Activated CD4-positive, alpha-beta T cell treated with anti-CD3 and anti-CD28 coated beads for 36 hours (primary cell): ENCODE measurements around the gene SLC34A1. TPM values are rescaled to one million over a fixed set of nuclear protein-coding genes. Genes with fewer than 3 reads are reported as not detected.

ENCODE experiments used
- ATAC-seq: fragments of 200-7000 bp; cut with Tn5 transposase; one replicate; pipeline ENCODE4 v1.10.0; 2021; ENCODE audit warnings: mild to moderate bottlenecking, moderate library complexity
- CTCF ChIA-PET: fragments of 350-600 bp; sonication (Branson Sonifier 250); formaldehyde crosslinking; loops from one replicate; lab custom pipeline; 2021; ENCODE audit warnings: antibody characterized with exemption; lab: Charles Lee
- POLR2A ChIA-PET: fragments of 350-600 bp; sonication (Branson Sonifier 250); formaldehyde crosslinking; loops from one replicate; lab custom pipeline; 2021; ENCODE audit warnings: antibody characterized with exemption, inconsistent platforms; lab: Charles Lee
- DNase-seq: peaks from one replicate; pipeline ENCODE4 v3.0.0-alpha.2; 2020
- H3K27ac Mint-ChIP-seq: one replicate; pipeline ENCODE4 v1.8.0; 2021; ENCODE audit warnings: mixed read lengths
- H3K27me3 Mint-ChIP-seq: one replicate; pipeline ENCODE4 v1.8.0; 2021; ENCODE audit warnings: mixed read lengths
- H3K36me3 Mint-ChIP-seq: one replicate; pipeline ENCODE4 v1.8.0; 2021; ENCODE audit warnings: low read depth, mixed read lengths
- H3K4me1 Mint-ChIP-seq: one replicate; pipeline ENCODE4 v1.8.0; 2021; ENCODE audit warnings: mixed read lengths
- H3K4me3 Mint-ChIP-seq: one replicate; pipeline ENCODE4 v1.8.0; 2021; ENCODE audit warnings: mild to moderate bottlenecking, moderate library complexity, mixed read lengths
- H3K9me3 Mint-ChIP-seq: one replicate; pipeline ENCODE4 v1.8.0; 2021; ENCODE audit warnings: low read depth, mixed read lengths
- intact Hi-C, 2 experiments: fragments of 100-400 bp; cut with DNase I in 1 of 2; cut with micrococcal nuclease in 1 of 2; formaldehyde crosslinking; loops; one replicate each; pipeline versions ENCODE4 v1.14.2 to v1.15.1; 2022 to 2024; cut with DNase I, micrococcal nuclease
- total RNA-seq, 2 experiments: library from RNA; stranded (reverse); gene quantifications; one replicate each; pipeline ENCODE4 v1.2.3, GENCODE V29; 2021

The SLC34A1 gene
- total RNA-seq, 2 experiments from 2014 or later: 0.14 TPM; not detected in 1

DNA sequence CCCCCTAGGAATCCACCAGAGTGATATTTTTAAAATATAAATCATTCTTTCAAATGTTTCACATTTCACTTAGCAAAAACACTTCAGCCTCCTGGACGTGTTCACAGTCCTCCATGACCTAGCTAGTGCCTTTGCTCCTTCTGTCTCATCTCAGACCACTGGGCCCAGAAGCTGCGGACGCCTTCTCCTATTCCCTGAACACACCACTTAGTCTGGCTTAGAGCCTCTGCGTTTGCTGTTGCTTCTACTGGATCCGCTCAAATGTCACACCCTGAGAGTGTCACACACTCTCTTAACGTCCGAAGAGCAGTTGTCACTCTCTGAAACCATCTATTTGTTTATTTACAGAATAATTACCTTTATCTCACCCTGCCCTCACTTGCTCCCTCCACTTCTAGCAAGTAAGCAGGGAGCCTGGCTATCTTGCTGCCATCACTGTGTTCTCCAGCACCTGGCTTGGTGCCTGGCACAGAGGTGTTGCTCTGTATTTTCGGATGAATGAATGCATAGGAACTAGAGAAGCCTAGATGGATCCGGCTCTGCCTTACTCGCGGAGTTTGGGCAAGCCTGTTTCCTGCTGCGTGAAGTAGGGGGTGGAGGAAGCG, 41.1 kb downstream of the SLC34A1 start:
- Mint-ChIP-seq H3K27me3 (no peaks in the 10 kb centered on the region), H3K4me3 (peak overlapping the region; percentile 81), H3K9me3 (no peaks in the 10 kb centered on the region), H3K36me3 (peaks cover 32% of the 10 kb centered on the region), H3K4me1 (peaks cover 29% of the 10 kb centered on the region), H3K27ac (peak overlapping the region; percentile 94)
- POLR2A ChIA-PET: interaction anchor here (0.6 kb wide), 1 partner anchor 11 kb away, joined by 6 read pairs; no protein-coding TSS in a partner anchor
- no peak for DNase-seq
- peak; percentile 2 for ATAC-seq
- intact Hi-C loops: loop anchor here in 1 of 2 experiments (1.0 to 5.0 kb wide), 3 partner anchors 91 to 727 kb away; partner anchors contain the start of genes DDX41, NHP2 and UIMC1
- CTCF ChIA-PET: interaction anchor here (0.8 to 12.6 kb wide), 7 partner anchors 9 to 35 kb away, joined by 3 to 131 read pairs (median 9); no protein-coding TSS in a partner anchor

GRCh38 chr5:177425801-177426565, 41.7 kb downstream of the SLC34A1 start:
- H3K9me3 Mint-ChIP-seq: no peaks in the 10 kb centered on the region
- H3K27me3 Mint-ChIP-seq: no peaks in the 10 kb centered on the region
- peaks cover 39% of the 10 kb centered on the region for H3K36me3 Mint-ChIP-seq
- ATAC-seq: peak; percentile 77
- peak; percentile 100 for DNase-seq
- POLR2A ChIA-PET: interaction anchor here (0.5 to 2.3 kb wide), 13 partner anchors 9 to 114 kb away, joined by 3 to 17 read pairs (median 6); partner anchors contain the start of genes LMAN2, MXD3 and PRR7
- H3K4me3 Mint-ChIP-seq: peak overlapping the region; percentile 81
- intact Hi-C loops: loop anchor here (1.0 to 5.0 kb wide), 13 partner anchors 22 to 1037 kb away; partner anchors contain the start of genes DDX41 (in 1 of the 2), HIGD2A (in 1 of the 2), NHP2 (in 1 of the 2) and NOP16 (in 1 of the 2)
- CTCF ChIA-PET: interaction anchor here (0.6 to 12.6 kb wide), 13 partner anchors 8 to 121 kb away, joined by 3 to 131 read pairs (median 4); partner anchors contain the start of gene PFN3
- peaks cover 36% of the 10 kb centered on the region for H3K4me1 Mint-ChIP-seq
- H3K27ac Mint-ChIP-seq: peak overlapping the region; percentile 94

GRCh38 chr5:177426566-177427210, 42.5 kb downstream of the SLC34A1 start, which contains the start of gene GRK6:
Gene GRK6, plus strand, starts transcription at chr5:177426676. Its CDS starts 170 bp downstream, at chr5:177426846.
- intact Hi-C loops: loop anchor here (1.0 to 5.0 kb wide), 12 partner anchors 22 to 1038 kb away; partner anchors contain the start of genes HIGD2A (in 1 of the 2), NHP2 (in 1 of the 2), NOP16 (in 1 of the 2) and NSD1 (in 1 of the 2)
- Mint-ChIP-seq H3K9me3 (no peaks in the 10 kb centered on the region), H3K4me3 (peak within 1 kb of the TSS; percentile 88), H3K4me1 (peaks cover 43% of the 10 kb centered on the region), H3K27me3 (no peaks in the 10 kb centered on the region), H3K36me3 (peaks cover 43% of the 10 kb centered on the region), H3K27ac (peak within 1 kb of the TSS; percentile 94)
- ChIA-PET CTCF (interaction anchor here (0.6 to 12.6 kb wide), 12 partner anchors 8 to 122 kb away, joined by 3 to 131 read pairs (median 4); partner anchors contain the start of gene PFN3), POLR2A (interaction anchor here (0.5 to 2.3 kb wide), 15 partner anchors 8 to 115 kb away, joined by 3 to 17 read pairs (median 5); partner anchors contain the start of genes LMAN2, MXD3 and PRR7)
- DNase-seq: peak; percentile 82
- ATAC-seq: peak; percentile 4

- peak overlapping the region; percentile 88 for H3K4me3 Mint-ChIP-seq
- no peak for ATAC-seq
- POLR2A ChIA-PET: interaction anchor here (0.9 to 2.3 kb wide), 11 partner anchors 13 to 115 kb away, joined by 3 to 17 read pairs (median 5); partner anchors contain the start of genes MXD3, PDLIM7 and PRR7
- peak; percentile 46 for DNase-seq
- CTCF ChIA-PET: interaction anchor here (0.6 to 12.6 kb wide), 6 partner anchors 13 to 58 kb away, joined by 3 to 131 read pairs (median 19); no protein-coding TSS in a partner anchor
- H3K27ac Mint-ChIP-seq: peak overlapping the region; percentile 94
- no peaks in the 10 kb centered on the region for H3K9me3 Mint-ChIP-seq
- peaks cover 49% of the 10 kb centered on the region for H3K4me1 Mint-ChIP-seq
- intact Hi-C loops: loop anchor here in 1 of 2 experiments (2.0 to 5.0 kb wide), 6 partner anchors 125 to 1039 kb away; partner anchors contain the start of genes HIGD2A, NHP2, NOP16 and PRELID1
- no peaks in the 10 kb centered on the region for H3K27me3 Mint-ChIP-seq
- H3K36me3 Mint-ChIP-seq: peaks cover 48% of the 10 kb centered on the region
These were observed 43.1 kb downstream of the SLC34A1 start for GRCh38 chr5:177427211-177427822.

- DNase-seq (peak; percentile 69), ATAC-seq (no peak)
- Mint-ChIP-seq H3K9me3 (no peaks in the 10 kb centered on the region), H3K36me3 (peaks cover 52% of the 10 kb centered on the region), H3K4me3 (peak overlapping the region; percentile 88), H3K27me3 (no peaks in the 10 kb centered on the region), H3K4me1 (peaks cover 54% of the 10 kb centered on the region), H3K27ac (peak overlapping the region; percentile 94)
- ChIA-PET POLR2A (interaction anchor here (0.5 to 2.3 kb wide), 9 partner anchors 12 to 115 kb away, joined by 3 to 13 read pairs (median 3); partner anchors contain the start of genes PDLIM7 and PRR7), CTCF (interaction anchor here (1.0 to 12.6 kb wide), 7 partner anchors 17 to 116 kb away, joined by 3 to 131 read pairs (median 4); partner anchors contain the start of gene MXD3)
- intact Hi-C loops: loop anchor here (2.0 to 5.0 kb wide), 9 partner anchors 19 to 1039 kb away; partner anchors contain the start of genes HIGD2A (in 1 of the 2), NHP2 (in 1 of the 2), NOP16 (in 1 of the 2) and PRELID1 (in 1 of the 2)
These were observed 43.8 kb downstream of the SLC34A1 start for GRCh38 chr5:177427919-177428573.

GRCh38 chr5:177428574-177429217, 44.5 kb downstream of the SLC34A1 start:
- CTCF ChIA-PET: interaction anchor here (1.0 to 12.6 kb wide), 9 partner anchors 12 to 117 kb away, joined by 3 to 131 read pairs (median 5); partner anchors contain the start of gene MXD3
- DNase-seq: peak; percentile 46
- Mint-ChIP-seq H3K27ac (peak overlapping the region; percentile 94), H3K9me3 (no peaks in the 10 kb centered on the region), H3K4me1 (peaks cover 61% of the 10 kb centered on the region), H3K27me3 (no peaks in the 10 kb centered on the region), H3K4me3 (peak overlapping the region; percentile 88), H3K36me3 (peaks cover 56% of the 10 kb centered on the region)
- POLR2A ChIA-PET: interaction anchor here (0.6 to 4.8 kb wide), 8 partner anchors 9 to 69 kb away, joined by 3 to 85 read pairs (median 12); partner anchors contain the start of genes PDLIM7 and PRR7
- intact Hi-C loops: loop anchor here (1.0 to 5.0 kb wide), 12 partner anchors 18 to 724 kb away; partner anchors contain the start of genes PRR7 (in 2 of the 2), LMAN2 (in 1 of the 2), NHP2 (in 1 of the 2) and PDLIM7 (in 1 of the 2)
- ATAC-seq: no peak

DNA sequence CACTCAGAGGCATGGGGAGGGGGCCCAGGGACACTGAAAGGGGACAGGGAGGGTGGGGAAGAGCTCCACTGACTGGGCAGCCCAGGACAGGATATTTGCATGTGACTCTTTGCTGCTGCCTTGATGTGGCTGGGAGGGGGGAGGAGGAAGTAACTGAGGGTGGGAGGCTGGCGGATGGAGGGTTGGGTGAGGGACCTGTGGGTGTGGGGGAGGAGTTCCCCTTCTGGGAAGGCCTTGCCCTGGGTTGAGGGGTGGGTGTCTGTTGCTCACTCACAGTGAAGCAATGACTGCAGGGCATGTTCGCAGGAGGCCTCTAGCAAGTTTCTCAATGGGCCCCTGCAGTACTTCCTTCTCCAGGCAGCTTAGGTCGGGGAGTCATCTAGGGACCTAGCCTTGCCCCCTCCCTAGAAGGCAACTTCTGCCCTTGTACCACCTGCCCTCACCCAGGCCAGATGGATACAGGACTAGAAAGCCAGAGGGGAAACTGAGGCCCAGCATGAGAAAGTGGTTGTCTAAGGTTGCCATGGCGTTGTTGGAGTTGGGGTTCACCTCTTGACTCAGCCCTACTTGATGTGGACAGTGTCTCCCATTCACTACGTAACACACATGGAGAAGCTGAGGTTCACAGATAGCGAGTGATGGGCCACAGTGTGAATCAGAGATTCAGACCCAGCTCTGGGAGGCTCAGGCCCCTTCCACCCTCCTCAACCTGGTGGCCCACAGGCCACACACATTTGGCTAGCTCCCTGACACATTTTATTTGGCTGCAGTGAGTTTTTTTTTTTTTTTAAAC, 45.2 kb downstream of the SLC34A1 start:
- ATAC-seq (peak; percentile 45), DNase-seq (peak; percentile 96)
- peaks cover 64% of the 10 kb centered on the region for H3K36me3 Mint-ChIP-seq
- intact Hi-C loops: loop anchor here (1.0 to 5.0 kb wide), 13 partner anchors 17 to 778 kb away; partner anchors contain the start of genes PRR7 (in 2 of the 2), LMAN2 (in 1 of the 2), NHP2 (in 1 of the 2) and PDLIM7 (in 1 of the 2)
- H3K4me1 Mint-ChIP-seq: peaks cover 68% of the 10 kb centered on the region
- ChIA-PET POLR2A (interaction anchor here (0.6 to 4.8 kb wide), 8 partner anchors 8 to 316 kb away, joined by 3 to 85 read pairs (median 12); partner anchors contain the start of gene PRR7), CTCF (interaction anchor here (0.7 to 12.6 kb wide), 13 partner anchors 11 to 117 kb away, joined by 3 to 131 read pairs (median 4); partner anchors contain the start of gene MXD3)
- H3K9me3 Mint-ChIP-seq: no peaks in the 10 kb centered on the region
- H3K27ac Mint-ChIP-seq: peak overlapping the region; percentile 94
- no peaks in the 10 kb centered on the region for H3K27me3 Mint-ChIP-seq
- H3K4me3 Mint-ChIP-seq: peak overlapping the region; percentile 88
